Mammary microvascular endothelial cell (primary cell): ENCODE measurements around the gene UXS1. TPM values are rescaled to one million over a fixed set of nuclear protein-coding genes. Genes with fewer than 3 reads are reported as not detected.

Experiments
- total RNA-seq: library from RNA; depleted of rRNA; stranded (reverse); fragments of >200 nt; gene quantifications from 2 replicates; pipeline ENCODE4 v1.2.3, GENCODE V29; 2015

Gene UXS1
- total RNA-seq = 29.0 and 47.8 TPM in 2 replicates

GRCh38 chr2:106193977-106194778, at the start of gene UXS1:
UXS1 (minus strand) TSS chr2:106194301; CDS start chr2:106194241, 60 bp downstream.

